ENCODE results near the gene TTLL7. TPM values are rescaled to one million over a fixed set of nuclear protein-coding genes. Genes with fewer than 3 reads are reported as not detected.
A peak's percentile ranks its signal among the peaks of the same experiment; 100 is the strongest.

The TTLL7 gene
- 2.7 and 3.4 TPM in 2 replicates for polyA plus RNA-seq (2013)

GRCh38 chr1:83998498-83999315, at the start of gene TTLL7:
Gene TTLL7 (minus strand): TSS chr1:83999132. CDS start chr1:83952211, 46,921 bp downstream.
- Histone ChIP-seq H4K8ac (ENCODE audit: low read depth, low read length) (peak within 1 kb of the TSS; percentile 99), H3K18ac (ENCODE audit: low read length) (peak within 1 kb of the TSS; percentile 100), H2BK5ac (ENCODE audit: low read depth, low read length, poor library complexity) (peak within 1 kb of the TSS; percentile 98), H2AK5ac (ENCODE audit: low read length) (no peak within 1 kb of the TSS), H3K14ac (ENCODE audit: low read length) (peak within 1 kb of the TSS; percentile 100), H3K79me1 (ENCODE audit: low read length) (peaks cover 5% of the 10 kb centered on the region), H3K36me3 (ENCODE audit: control insufficient read depth in 1 of 2, insufficient read depth in 2 of 2, low read length in 2 of 2) (no peaks in the 10 kb centered on the region), H3K9ac (ENCODE audit: low read length) (peak within 1 kb of the TSS; percentile 92), H3K4ac (ENCODE audit: low read depth, low read length) (peak within 1 kb of the TSS; percentile 95), H3K4me2 (ENCODE audit: low read length) (peak within 1 kb of the TSS; percentile 84), H3K27me3 (ENCODE audit: insufficient read depth, low read length) (peaks cover 9% of the 10 kb centered on the region), H3K9me3 (ENCODE audit: insufficient read depth, low read depth, low read length) (no peaks in the 10 kb centered on the region), H3K4me1 (ENCODE audit: control insufficient read depth in 1 of 2, insufficient read depth in 2 of 2, low read length in 2 of 2) (peaks cover 1 to 2% of the 10 kb centered on the region in 2 experiments), H2BK12ac (ENCODE audit: low read length) (peak within 1 kb of the TSS; percentile 100), H2BK120ac (ENCODE audit: insufficient read depth, low read length, poor library complexity) (peak within 1 kb of the TSS; percentile 100), H3K27ac (ENCODE audit: low read depth, low read length) (no peak within 1 kb of the TSS), H3K79me2 (ENCODE audit: control insufficient read depth, insufficient read depth, low read length, poor library complexity) (peaks cover 4% of the 10 kb centered on the region), H3K23ac (ENCODE audit: low read length) (no peak within 1 kb of the TSS), H3K4me3 (ENCODE audit: low read depth, low read length) (peak within 1 kb of the TSS; percentile 93), H4K12ac (ENCODE audit: low read depth, low read length) (peak within 1 kb of the TSS; percentile 100), H4K91ac (ENCODE audit: low read depth, low read length) (peak within 1 kb of the TSS; percentile 99), H2AFZ (ENCODE audit: insufficient read depth, low read length, poor library complexity) (peak within 1 kb of the TSS; percentile 97)
- DNase-seq, result peak; percentile 27 to 42
- no CpG with 5 or more reads among the region's 73 CpGs for WGBS (ENCODE audit: extremely low coverage, insufficient coverage, insufficient read length)

- Histone ChIP-seq H2BK5ac (ENCODE audit: low read depth, low read length, poor library complexity) (no peak overlapping the region), H4K8ac (ENCODE audit: low read depth, low read length) (no peak overlapping the region), H4K91ac (ENCODE audit: low read depth, low read length) (no peak overlapping the region), H3K79me2 (ENCODE audit: control insufficient read depth, insufficient read depth, low read length, poor library complexity) (no peaks in the 10 kb centered on the region), H3K18ac (ENCODE audit: low read length) (no peak overlapping the region), H2AFZ (ENCODE audit: insufficient read depth, low read length, poor library complexity) (no peak overlapping the region), H3K9ac (ENCODE audit: low read length) (no peak overlapping the region), H3K14ac (ENCODE audit: low read length) (no peak overlapping the region), H2AK5ac (ENCODE audit: low read length) (no peak overlapping the region), H3K4me2 (ENCODE audit: low read length) (no peak overlapping the region), H3K23ac (ENCODE audit: low read length) (no peak overlapping the region), H2BK120ac (ENCODE audit: insufficient read depth, low read length, poor library complexity) (no peak overlapping the region), H3K4me3 (ENCODE audit: low read depth, low read length) (no peak overlapping the region), H3K36me3 (ENCODE audit: control insufficient read depth in 1 of 2, insufficient read depth in 2 of 2, low read length in 2 of 2) (no peaks in the 10 kb centered on the region), H2BK12ac (ENCODE audit: low read length) (no peak overlapping the region), H4K12ac (ENCODE audit: low read depth, low read length) (no peak overlapping the region), H3K4me1 (ENCODE audit: control insufficient read depth in 1 of 2, insufficient read depth in 2 of 2, low read length in 2 of 2) (peaks cover 0 to 6% of the 10 kb centered on the region in 2 experiments), H3K4ac (ENCODE audit: low read depth, low read length) (no peak overlapping the region), H3K9me3 (ENCODE audit: insufficient read depth, low read depth, low read length) (peaks cover 3% of the 10 kb centered on the region), H3K27me3 (ENCODE audit: insufficient read depth, low read length) (no peaks in the 10 kb centered on the region), H3K27ac (ENCODE audit: low read depth, low read length) (no peak overlapping the region), H3K79me1 (ENCODE audit: low read length) (no peaks in the 10 kb centered on the region)
- DNase-seq, result no peak
Observed at GRCh38 chr1:84042461-84042860, 43.5 kb upstream of the TTLL7 start.

GRCh38 chr1:84037758-84038611, 39.1 kb upstream of the TTLL7 start:
- H3K4ac ChIP-seq (ENCODE audit: low read depth, low read length), result no peak overlapping the region
- peaks cover 3% of the 10 kb centered on the region for H3K9me3 ChIP-seq (ENCODE audit: insufficient read depth, low read depth, low read length)
- H3K14ac ChIP-seq (ENCODE audit: low read length), result no peak overlapping the region
- peaks cover 0 to 6% of the 10 kb centered on the region in 2 experiments for H3K4me1 ChIP-seq (ENCODE audit: control insufficient read depth in 1 of 2, insufficient read depth in 2 of 2, low read length in 2 of 2)
- no peak overlapping the region for H4K8ac ChIP-seq (ENCODE audit: low read depth, low read length)
- no peaks in the 10 kb centered on the region for H3K27me3 ChIP-seq (ENCODE audit: insufficient read depth, low read length)
- no peaks in the 10 kb centered on the region for H3K79me2 ChIP-seq (ENCODE audit: control insufficient read depth, insufficient read depth, low read length, poor library complexity)
- H3K18ac ChIP-seq (ENCODE audit: low read length), result no peak overlapping the region
- H2AK5ac ChIP-seq (ENCODE audit: low read length), result no peak overlapping the region
- no peak overlapping the region for H4K91ac ChIP-seq (ENCODE audit: low read depth, low read length)
- no peaks in the 10 kb centered on the region for H3K36me3 ChIP-seq (ENCODE audit: control insufficient read depth in 1 of 2, insufficient read depth in 2 of 2, low read length in 2 of 2)
- H3K23ac ChIP-seq (ENCODE audit: low read length), result no peak overlapping the region
- no peaks in the 10 kb centered on the region for H3K79me1 ChIP-seq (ENCODE audit: low read length)
- H2AFZ ChIP-seq (ENCODE audit: insufficient read depth, low read length, poor library complexity), result no peak overlapping the region
- WGBS (ENCODE audit: extremely low coverage, insufficient coverage, insufficient read length), result no CpG with 5 or more reads among the region's 9 CpGs
- peak overlapping the region; percentile 6 for H3K27ac ChIP-seq (ENCODE audit: low read depth, low read length)
- no peak overlapping the region for H3K9ac ChIP-seq (ENCODE audit: low read length)
- no peak overlapping the region for H2BK5ac ChIP-seq (ENCODE audit: low read depth, low read length, poor library complexity)
- no peak overlapping the region for H3K4me3 ChIP-seq (ENCODE audit: low read depth, low read length)
- no peak overlapping the region for H4K12ac ChIP-seq (ENCODE audit: low read depth, low read length)
- DNase-seq, result no peak
- no peak overlapping the region for H2BK120ac ChIP-seq (ENCODE audit: insufficient read depth, low read length, poor library complexity)
- H2BK12ac ChIP-seq (ENCODE audit: low read length), result no peak overlapping the region
- H3K4me2 ChIP-seq (ENCODE audit: low read length), result no peak overlapping the region

- Histone ChIP-seq H3K4ac (ENCODE audit: low read depth, low read length) (no peak overlapping the region), H2AFZ (ENCODE audit: insufficient read depth, low read length, poor library complexity) (no peak overlapping the region), H3K4me2 (ENCODE audit: low read length) (no peak overlapping the region), H2BK12ac (ENCODE audit: low read length) (no peak overlapping the region), H3K18ac (ENCODE audit: low read length) (no peak overlapping the region), H3K79me1 (ENCODE audit: low read length) (no peaks in the 10 kb centered on the region), H3K23ac (ENCODE audit: low read length) (no peak overlapping the region), H2BK120ac (ENCODE audit: insufficient read depth, low read length, poor library complexity) (no peak overlapping the region), H3K27me3 (ENCODE audit: insufficient read depth, low read length) (no peaks in the 10 kb centered on the region), H3K36me3 (ENCODE audit: control insufficient read depth in 1 of 2, insufficient read depth in 2 of 2, low read length in 2 of 2) (no peaks in the 10 kb centered on the region), H3K14ac (ENCODE audit: low read length) (no peak overlapping the region), H3K27ac (ENCODE audit: low read depth, low read length) (no peak overlapping the region), H3K4me1 (ENCODE audit: control insufficient read depth in 1 of 2, insufficient read depth in 2 of 2, low read length in 2 of 2) (no peaks in the 10 kb centered on the region), H3K79me2 (ENCODE audit: control insufficient read depth, insufficient read depth, low read length, poor library complexity) (no peaks in the 10 kb centered on the region), H2BK5ac (ENCODE audit: low read depth, low read length, poor library complexity) (no peak overlapping the region), H3K9me3 (ENCODE audit: insufficient read depth, low read depth, low read length) (no peaks in the 10 kb centered on the region), H4K12ac (ENCODE audit: low read depth, low read length) (no peak overlapping the region), H4K91ac (ENCODE audit: low read depth, low read length) (no peak overlapping the region), H4K8ac (ENCODE audit: low read depth, low read length) (no peak overlapping the region), H3K9ac (ENCODE audit: low read length) (no peak overlapping the region), H2AK5ac (ENCODE audit: low read length) (no peak overlapping the region), H3K4me3 (ENCODE audit: low read depth, low read length) (no peak overlapping the region)
- DNase-seq, result no peak
- WGBS (ENCODE audit: extremely low coverage, insufficient coverage, insufficient read length), result no CpG with 5 or more reads among the region's 1 CpG
Observed at GRCh38 chr1:84031802-84032327, 32.9 kb upstream of the TTLL7 start.
